Epithelial cell of esophagus (primary cell): ENCODE results near the gene ATXN10.
A peak's percentile ranks its signal among the peaks of the same experiment; 100 is the strongest.

ENCODE experiments used
- DNase-seq: peaks from one replicate; pipeline ENCODE4 v3.0.0; 2010; ENCODE audit warnings: low read depth
- H3K4me3 ChIP-seq: 2 replicates; pipeline ENCODE4 v1.5.1; 2011; ENCODE audit warnings: mild to moderate bottlenecking, low read length, control low read depth
- CTCF ChIP-seq: IDR thresholded peaks from 2 replicates; pipeline ENCODE4 v1.5.1; 2011; ENCODE audit warnings: low read depth, mild to moderate bottlenecking, low read length, control low read depth, inconsistent platforms; ENCODE audit not compliant: insufficient read depth; ENCODE audit errors: missing control alignments

ATXN10 gene

DNA sequence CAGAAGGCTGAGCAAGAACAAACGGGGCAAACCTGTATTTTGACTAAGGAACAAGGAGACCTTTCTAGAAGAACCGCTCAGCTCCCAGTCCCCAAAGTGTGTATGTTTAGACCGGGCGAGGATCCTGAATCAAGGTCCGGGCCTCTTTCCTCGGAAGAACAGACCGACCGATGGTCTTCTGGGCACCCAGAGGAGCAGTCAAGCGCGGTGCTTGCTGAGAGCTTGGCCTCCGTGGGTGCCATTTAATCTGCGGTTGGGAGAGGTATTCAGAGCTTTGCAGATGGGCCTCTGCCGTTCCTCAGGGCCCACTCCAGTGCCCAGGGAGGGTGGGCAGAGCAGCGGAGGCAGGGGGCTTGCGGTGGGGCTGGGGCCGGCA is 26.5 kb upstream of the ATXN10 start:
- no peak for DNase-seq
- no peak for TF ChIP-seq CTCF
- H3K4me3 ChIP-seq, result no peak overlapping the region

GRCh38 chr22:45645526-45646414 is 25.9 kb upstream of the ATXN10 start:
- DNase-seq, result peak; percentile 69
- H3K4me3 ChIP-seq, result peak overlapping the region; percentile 7
- peak; percentile 43 for TF ChIP-seq CTCF

DNA sequence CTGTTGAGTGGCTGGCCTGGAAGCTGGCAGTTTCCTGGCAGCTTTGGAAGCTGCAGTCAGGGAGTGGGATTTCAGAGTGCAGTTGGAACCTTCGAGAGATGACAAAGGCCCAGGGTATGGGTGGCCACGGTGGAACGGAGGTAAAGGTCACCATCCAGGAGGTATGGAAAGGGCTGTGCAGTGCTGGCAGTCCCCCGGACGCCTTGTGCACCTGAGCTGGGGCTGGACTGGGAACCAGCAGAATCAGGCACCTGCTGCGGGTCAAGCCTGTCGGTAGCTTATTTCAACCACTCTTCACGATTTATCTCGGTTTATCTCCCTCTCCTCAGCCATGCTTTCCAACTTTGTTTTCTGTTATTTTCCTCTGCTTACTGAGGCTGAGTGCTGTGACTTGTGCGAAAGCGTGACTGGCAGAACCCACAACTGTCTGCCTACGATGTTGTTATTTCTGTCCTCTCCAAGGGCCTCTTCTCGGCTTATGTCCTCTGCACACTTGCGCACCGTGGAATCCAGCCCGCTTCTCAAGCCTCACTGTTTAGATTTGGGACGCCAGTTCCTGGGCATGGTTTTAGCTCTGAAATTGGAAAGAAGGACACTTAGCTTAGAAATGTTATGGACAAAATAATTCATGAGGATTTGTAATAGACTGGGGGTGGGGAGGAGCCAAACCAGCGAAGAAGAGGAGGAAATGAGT is 24.0 kb upstream of the ATXN10 start:
- no peak overlapping the region for H3K4me3 ChIP-seq
- DNase-seq, result no peak
- no peak for TF ChIP-seq CTCF

GRCh38 chr22:45648301-45649117 is 23.1 kb upstream of the ATXN10 start:
- no peak for DNase-seq
- no peak for TF ChIP-seq CTCF
- no peak overlapping the region for H3K4me3 ChIP-seq

DNA sequence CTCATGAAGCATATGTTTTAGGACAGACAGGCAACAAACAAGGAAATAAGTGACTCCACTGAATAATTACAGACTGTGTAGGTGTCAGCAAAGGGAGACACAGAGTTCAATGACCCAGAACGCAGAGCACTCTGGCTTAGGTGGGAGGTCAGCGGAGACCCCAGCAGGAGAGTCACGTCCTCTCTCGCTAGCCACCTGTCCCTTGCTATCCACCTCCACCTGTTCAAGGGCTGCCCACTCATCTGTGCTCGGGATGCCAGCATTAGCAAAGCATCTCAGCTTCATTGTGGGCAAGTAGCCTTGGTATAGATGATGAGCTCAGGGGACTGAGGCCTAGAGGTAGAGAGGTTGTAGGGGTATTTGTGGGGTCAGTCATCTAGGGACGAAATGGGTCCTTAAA is 21.8 kb upstream of the ATXN10 start:
- no peak for TF ChIP-seq CTCF
- DNase-seq, result no peak
- H3K4me3 ChIP-seq, result no peak overlapping the region

GRCh38 chr22:45650721-45651120 is 20.9 kb upstream of the ATXN10 start:
- H3K4me3 ChIP-seq, result no peak overlapping the region
- TF ChIP-seq CTCF, result no peak
- no peak for DNase-seq
